SK-N-SH treated with all-trans-retinoic acid at 6 μM for 48 hours (cell line): ENCODE results near the gene MMP13.

Source experiments
- ATAC-seq: fragments of 200-7000 bp; cut with Tn5 transposase; 3 replicates; pipeline ENCODE4 v1.9.1; 2020; ENCODE audit warnings: mild to moderate bottlenecking, moderate library complexity
- ARNTL ChIP-seq: fragments of 450-650 bp; formaldehyde crosslinking; IDR thresholded peaks from 2 replicates; pipeline ENCODE4 v1.5.0; 2020; ENCODE audit warnings: low read depth, mild to moderate bottlenecking, moderate library complexity, borderline replicate concordance
- BACH2 ChIP-seq: fragments of 250-450 bp; sonication (Bioruptor Pico); IDR thresholded peaks from 2 replicates; pipeline ENCODE4 v1.9.0; 2021; ENCODE audit warnings: mild to moderate bottlenecking, borderline replicate concordance
- CSDC2 ChIP-seq: fragments of 250-450 bp; sonication (Bioruptor Pico); IDR thresholded peaks from 2 replicates; pipeline ENCODE4 v1.5.0; 2020; ENCODE audit warnings: mild to moderate bottlenecking, moderate library complexity
- ESRRG ChIP-seq: fragments of 250-450 bp; sonication (Bioruptor Pico); IDR thresholded peaks from 2 replicates; pipeline ENCODE4 v1.6.1; 2021; ENCODE audit warnings: mild to moderate bottlenecking
- ISL1 ChIP-seq: fragments of 250-450 bp; sonication (Bioruptor Pico); IDR thresholded peaks from 2 replicates; pipeline ENCODE4 v2.1.2; 2022; ENCODE audit warnings: mild to moderate bottlenecking, moderate library complexity
- OSR1 ChIP-seq: fragments of 250-450 bp; sonication (Bioruptor Pico); IDR thresholded peaks from 2 replicates; pipeline ENCODE4 v1.8.0; 2022; ENCODE audit warnings: moderate library complexity, mild to moderate bottlenecking, inconsistent platforms
- PPARA ChIP-seq: fragments of 250-450 bp; sonication (Bioruptor Pico); IDR thresholded peaks from 2 replicates; pipeline ENCODE4 v1.5.0; 2020; ENCODE audit warnings: mild to moderate bottlenecking, borderline replicate concordance
- RARB ChIP-seq: fragments of 250-450 bp; sonication (Bioruptor Pico); IDR thresholded peaks from 2 replicates; pipeline ENCODE4 v1.8.0; 2021; ENCODE audit warnings: mild to moderate bottlenecking, moderate library complexity
- SNAI2 ChIP-seq: fragments of 250-450 bp; sonication (Bioruptor Pico); IDR thresholded peaks from 2 replicates; pipeline ENCODE4 v1.5.0; 2020; ENCODE audit warnings: mild to moderate bottlenecking, moderate library complexity
- TCF4 ChIP-seq: fragments of 250-450 bp; sonication (Bioruptor Pico); IDR thresholded peaks from 2 replicates; pipeline ENCODE4 v1.8.0; 2021; ENCODE audit warnings: mild to moderate bottlenecking, moderate library complexity, borderline replicate concordance
- TOX ChIP-seq: fragments of 250-450 bp; sonication (Bioruptor Pico); IDR thresholded peaks from 2 replicates; pipeline ENCODE4 v1.8.0; 2021; ENCODE audit warnings: mild to moderate bottlenecking, moderate library complexity, borderline replicate concordance
- ZC3H10 ChIP-seq: fragments of 250-450 bp; sonication (Bioruptor Pico); IDR thresholded peaks from 2 replicates; pipeline ENCODE4 v1.5.1; 2021; ENCODE audit warnings: mild to moderate bottlenecking, moderate library complexity
- ZFP3 ChIP-seq: fragments of 250-450 bp; sonication (Bioruptor Pico); IDR thresholded peaks from 2 replicates; pipeline ENCODE4 v1.5.0; 2020; ENCODE audit warnings: mild to moderate bottlenecking, moderate library complexity
- ZFP30 ChIP-seq: fragments of 450-650 bp; formaldehyde crosslinking; IDR thresholded peaks from 2 replicates; pipeline ENCODE4 v1.5.0; 2022; ENCODE audit warnings: mild to moderate bottlenecking, moderate library complexity
- ZNF565 ChIP-seq: fragments of 450-650 bp; formaldehyde crosslinking; conservative IDR thresholded peaks from 2 replicates; pipeline ENCODE4 v1.5.0; 2020; ENCODE audit warnings: low read depth, mild to moderate bottlenecking, moderate library complexity
- ZNF70 ChIP-seq: fragments of 450-650 bp; formaldehyde crosslinking; IDR thresholded peaks from 2 replicates; pipeline ENCODE4 v1.5.0; 2020; ENCODE audit warnings: mild to moderate bottlenecking, moderate library complexity
- ZNF8 ChIP-seq: fragments of 450-650 bp; formaldehyde crosslinking; IDR thresholded peaks from 2 replicates; pipeline ENCODE4 v1.5.0; 2020; ENCODE audit warnings: mild to moderate bottlenecking, moderate library complexity
- TF ChIP-seq, protein P1 (sequence below): fragments of 250-450 bp; sonication (Bioruptor Pico); IDR thresholded peaks from 2 replicates; pipeline ENCODE4 v1.5.1; 2021; ENCODE audit warnings: mild to moderate bottlenecking, moderate library complexity
- TF ChIP-seq, protein P2 (sequence below): fragments of 250-450 bp; sonication (Bioruptor Pico); IDR thresholded peaks from 2 replicates; pipeline ENCODE4 v1.8.0; 2020; ENCODE audit warnings: mild to moderate bottlenecking, moderate library complexity, borderline replicate concordance
- TF ChIP-seq, protein P3 (sequence below): fragments of 250-450 bp; sonication (Bioruptor Pico); IDR thresholded peaks from 2 replicates; pipeline ENCODE4 v1.5.0; 2020; ENCODE audit warnings: mild to moderate bottlenecking, moderate library complexity
- TF ChIP-seq, protein P4 (sequence below): fragments of 250-450 bp; sonication (Bioruptor Pico); IDR thresholded peaks from 2 replicates; pipeline ENCODE4 v1.5.1; 2020; ENCODE audit warnings: low read depth, mild to moderate bottlenecking, moderate library complexity

MMP13 gene

DNA sequence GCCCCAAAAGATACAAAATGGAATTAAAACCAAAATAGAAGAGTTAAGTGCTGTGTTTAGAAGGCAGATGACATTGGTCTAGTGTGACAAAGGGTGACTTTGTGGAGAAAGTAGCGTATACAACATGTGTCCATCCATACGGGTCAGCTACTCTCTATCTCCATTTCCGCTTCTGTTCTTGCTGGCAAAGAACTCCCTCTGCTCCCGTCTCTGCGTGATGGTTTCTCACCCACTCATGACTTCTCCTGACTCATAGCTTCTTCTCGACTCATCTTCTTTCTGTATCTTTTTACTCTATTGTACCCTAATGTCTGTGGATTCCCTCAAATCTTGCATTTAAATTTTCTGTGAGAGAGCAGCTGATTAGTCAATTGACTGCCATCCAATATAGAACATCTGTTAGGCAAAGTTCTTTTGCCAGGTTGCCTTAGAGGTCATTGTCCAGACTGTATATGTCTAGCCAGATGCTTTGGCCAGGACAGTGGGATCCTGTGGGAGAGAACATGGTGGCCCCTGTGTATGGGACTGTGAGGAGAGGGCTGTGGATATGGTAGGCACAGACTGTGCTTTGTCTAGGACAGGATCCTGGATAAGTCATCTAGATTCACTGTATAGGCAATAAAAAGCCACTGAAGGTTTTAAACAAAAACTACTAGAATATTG is 28.4 kb downstream of the MMP13 start:
- ATAC-seq: no peak

DNA sequence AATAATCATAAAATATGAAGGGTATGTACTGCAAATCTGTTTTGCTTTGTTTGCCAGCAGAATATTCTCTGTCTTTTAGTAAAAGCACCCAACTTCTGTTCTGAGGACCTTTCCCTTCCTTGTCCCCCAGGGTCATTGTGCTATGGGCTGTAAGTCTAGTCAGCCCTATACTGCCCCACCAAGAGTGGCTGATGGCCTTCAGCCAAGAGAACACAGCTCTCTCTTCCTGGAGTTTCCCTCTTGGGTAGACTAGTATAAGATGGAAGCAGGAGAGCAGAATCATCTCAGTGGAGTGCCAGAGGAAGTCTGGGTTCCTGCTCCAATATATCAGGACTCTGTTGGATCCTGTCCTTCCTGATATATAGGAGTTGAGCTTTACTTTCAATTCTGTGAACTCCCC is 29.0 kb downstream of the MMP13 start:
- ATAC-seq: no peak
- TF ChIP-seq, protein P1, sequence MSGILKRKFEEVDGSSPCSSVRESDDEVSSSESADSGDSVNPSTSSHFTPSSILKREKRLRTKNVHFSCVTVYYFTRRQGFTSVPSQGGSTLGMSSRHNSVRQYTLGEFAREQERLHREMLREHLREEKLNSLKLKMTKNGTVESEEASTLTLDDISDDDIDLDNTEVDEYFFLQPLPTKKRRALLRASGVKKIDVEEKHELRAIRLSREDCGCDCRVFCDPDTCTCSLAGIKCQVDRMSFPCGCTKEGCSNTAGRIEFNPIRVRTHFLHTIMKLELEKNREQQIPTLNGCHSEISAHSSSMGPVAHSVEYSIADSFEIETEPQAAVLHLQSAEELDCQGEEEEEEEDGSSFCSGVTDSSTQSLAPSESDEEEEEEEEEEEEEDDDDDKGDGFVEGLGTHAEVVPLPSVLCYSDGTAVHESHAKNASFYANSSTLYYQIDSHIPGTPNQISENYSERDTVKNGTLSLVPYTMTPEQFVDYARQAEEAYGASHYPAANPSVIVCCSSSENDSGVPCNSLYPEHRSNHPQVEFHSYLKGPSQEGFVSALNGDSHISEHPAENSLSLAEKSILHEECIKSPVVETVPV (CRISPR knock-in tag): no peak
- no peak for TF ChIP-seq ARNTL (CRISPR knock-in tag)
- no peak for TF ChIP-seq TOX (CRISPR knock-in tag)
- no peak for TF ChIP-seq RARB (CRISPR knock-in tag)
- TF ChIP-seq ESRRG (CRISPR knock-in tag): no peak
- no peak for TF ChIP-seq ZNF8
- TF ChIP-seq, protein P2, sequence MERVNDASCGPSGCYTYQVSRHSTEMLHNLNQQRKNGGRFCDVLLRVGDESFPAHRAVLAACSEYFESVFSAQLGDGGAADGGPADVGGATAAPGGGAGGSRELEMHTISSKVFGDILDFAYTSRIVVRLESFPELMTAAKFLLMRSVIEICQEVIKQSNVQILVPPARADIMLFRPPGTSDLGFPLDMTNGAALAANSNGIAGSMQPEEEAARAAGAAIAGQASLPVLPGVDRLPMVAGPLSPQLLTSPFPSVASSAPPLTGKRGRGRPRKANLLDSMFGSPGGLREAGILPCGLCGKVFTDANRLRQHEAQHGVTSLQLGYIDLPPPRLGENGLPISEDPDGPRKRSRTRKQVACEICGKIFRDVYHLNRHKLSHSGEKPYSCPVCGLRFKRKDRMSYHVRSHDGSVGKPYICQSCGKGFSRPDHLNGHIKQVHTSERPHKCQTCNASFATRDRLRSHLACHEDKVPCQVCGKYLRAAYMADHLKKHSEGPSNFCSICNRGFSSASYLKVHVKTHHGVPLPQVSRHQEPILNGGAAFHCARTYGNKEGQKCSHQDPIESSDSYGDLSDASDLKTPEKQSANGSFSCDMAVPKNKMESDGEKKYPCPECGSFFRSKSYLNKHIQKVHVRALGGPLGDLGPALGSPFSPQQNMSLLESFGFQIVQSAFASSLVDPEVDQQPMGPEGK: no peak
- no peak for TF ChIP-seq ZFP30

More for the DNA sequence above, 28.4 kb downstream of the MMP13 start:
- TF ChIP-seq, protein P3, sequence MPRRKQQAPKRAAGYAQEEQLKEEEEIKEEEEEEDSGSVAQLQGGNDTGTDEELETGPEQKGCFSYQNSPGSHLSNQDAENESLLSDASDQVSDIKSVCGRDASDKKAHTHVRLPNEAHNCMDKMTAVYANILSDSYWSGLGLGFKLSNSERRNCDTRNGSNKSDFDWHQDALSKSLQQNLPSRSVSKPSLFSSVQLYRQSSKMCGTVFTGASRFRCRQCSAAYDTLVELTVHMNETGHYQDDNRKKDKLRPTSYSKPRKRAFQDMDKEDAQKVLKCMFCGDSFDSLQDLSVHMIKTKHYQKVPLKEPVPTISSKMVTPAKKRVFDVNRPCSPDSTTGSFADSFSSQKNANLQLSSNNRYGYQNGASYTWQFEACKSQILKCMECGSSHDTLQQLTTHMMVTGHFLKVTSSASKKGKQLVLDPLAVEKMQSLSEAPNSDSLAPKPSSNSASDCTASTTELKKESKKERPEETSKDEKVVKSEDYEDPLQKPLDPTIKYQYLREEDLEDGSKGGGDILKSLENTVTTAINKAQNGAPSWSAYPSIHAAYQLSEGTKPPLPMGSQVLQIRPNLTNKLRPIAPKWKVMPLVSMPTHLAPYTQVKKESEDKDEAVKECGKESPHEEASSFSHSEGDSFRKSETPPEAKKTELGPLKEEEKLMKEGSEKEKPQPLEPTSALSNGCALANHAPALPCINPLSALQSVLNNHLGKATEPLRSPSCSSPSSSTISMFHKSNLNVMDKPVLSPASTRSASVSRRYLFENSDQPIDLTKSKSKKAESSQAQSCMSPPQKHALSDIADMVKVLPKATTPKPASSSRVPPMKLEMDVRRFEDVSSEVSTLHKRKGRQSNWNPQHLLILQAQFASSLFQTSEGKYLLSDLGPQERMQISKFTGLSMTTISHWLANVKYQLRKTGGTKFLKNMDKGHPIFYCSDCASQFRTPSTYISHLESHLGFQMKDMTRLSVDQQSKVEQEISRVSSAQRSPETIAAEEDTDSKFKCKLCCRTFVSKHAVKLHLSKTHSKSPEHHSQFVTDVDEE: no peak
- no peak for TF ChIP-seq TCF4
- TF ChIP-seq ISL1 (CRISPR knock-in tag): no peak
- TF ChIP-seq SNAI2: no peak
- TF ChIP-seq CSDC2: no peak
- no peak for TF ChIP-seq PPARA (CRISPR knock-in tag)
- TF ChIP-seq TOX (CRISPR knock-in tag): no peak
- TF ChIP-seq, protein P2: no peak
- TF ChIP-seq, protein P1 (CRISPR knock-in tag): no peak
- TF ChIP-seq ZNF565: no peak
- no peak for TF ChIP-seq BACH2 (CRISPR knock-in tag)
- no peak for TF ChIP-seq ZC3H10 (CRISPR knock-in tag)
- TF ChIP-seq, protein P4, sequence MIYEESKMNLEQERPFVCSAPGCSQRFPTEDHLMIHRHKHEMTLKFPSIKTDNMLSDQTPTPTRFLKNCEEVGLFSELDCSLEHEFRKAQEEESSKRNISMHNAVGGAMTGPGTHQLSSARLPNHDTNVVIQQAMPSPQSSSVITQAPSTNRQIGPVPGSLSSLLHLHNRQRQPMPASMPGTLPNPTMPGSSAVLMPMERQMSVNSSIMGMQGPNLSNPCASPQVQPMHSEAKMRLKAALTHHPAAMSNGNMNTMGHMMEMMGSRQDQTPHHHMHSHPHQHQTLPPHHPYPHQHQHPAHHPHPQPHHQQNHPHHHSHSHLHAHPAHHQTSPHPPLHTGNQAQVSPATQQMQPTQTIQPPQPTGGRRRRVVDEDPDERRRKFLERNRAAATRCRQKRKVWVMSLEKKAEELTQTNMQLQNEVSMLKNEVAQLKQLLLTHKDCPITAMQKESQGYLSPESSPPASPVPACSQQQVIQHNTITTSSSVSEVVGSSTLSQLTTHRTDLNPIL: no peak
- no peak for TF ChIP-seq ZFP3 (CRISPR knock-in tag)
- TF ChIP-seq ZFP30: no peak
- TF ChIP-seq ESRRG (CRISPR knock-in tag): no peak
- TF ChIP-seq OSR1 (CRISPR knock-in tag): no peak
- TF ChIP-seq ZNF70 (CRISPR knock-in tag): no peak
- no peak for TF ChIP-seq RARB (CRISPR knock-in tag)
